ENCODE measurements around the gene KIAA1549. TPM values are rescaled to one million over a fixed set of nuclear protein-coding genes. Genes with fewer than 3 reads are reported as not detected.

KIAA1549 gene
- total and polyA plus RNA-seq, 7 experiments from 2014 or later, result 0.16 to 0.56 (median 0.25) TPM; not detected in 3

GRCh38 chr7:138833596-138833995 is 147.6 kb downstream of the KIAA1549 start:
- Histone ChIP-seq H3K9me3 (ENCODE audit: control insufficient read depth in 2 of 3, low read length in 3 of 3) (no peaks in the 10 kb centered on the region), H3K4me3 (ENCODE audit: low read length) (no peak overlapping the region), H3K36me3 (ENCODE audit: control insufficient read depth in 2 of 3, insufficient read depth in 3 of 3, low read length in 3 of 3) (no peaks in the 10 kb centered on the region), H3K27me3 (ENCODE audit: control insufficient read depth in 2 of 2, insufficient read depth in 2 of 2, low read length in 2 of 2) (no peaks in the 10 kb centered on the region), H3K27ac (ENCODE audit: low read depth, low read length) (no peak overlapping the region), H3K4me1 (ENCODE audit: control insufficient read depth in 2 of 2, insufficient read depth in 2 of 2, low read length in 2 of 2) (no peaks in the 10 kb centered on the region)
- DNase-seq (no peak), ATAC-seq (no peak)
- peaks cover 0 to 7% (median 3%) of the 10 kb centered on the region in 7 donors for H3K4me1 Mint-ChIP-seq
- ChIA-PET POLR2A (no interaction called here), CTCF (interaction anchor here (0.6 kb wide), 1 partner anchor 37 kb away, joined by 3 read pairs; no protein-coding TSS in a partner anchor)
- intact Hi-C loops (cut with micrococcal nuclease), result no loop called here
- H3K27me3 Mint-ChIP-seq, result peaks cover 4 to 30% (median 6%) of the 10 kb centered on the region in 5 donors
- H3K27ac Mint-ChIP-seq, result no peak overlapping the region
- H3K4me3 Mint-ChIP-seq, result no peak overlapping the region
- no peaks in the 10 kb centered on the region for H3K9me3 Mint-ChIP-seq
- no peaks in the 10 kb centered on the region for H3K36me3 Mint-ChIP-seq

GRCh38 chr7:138832966-138833365 is 148.2 kb downstream of the KIAA1549 start:
- ATAC-seq (no peak), DNase-seq (no peak)
- H3K27ac ChIP-seq (ENCODE audit: low read depth, low read length), result no peak overlapping the region
- Mint-ChIP-seq H3K9me3 (no peaks in the 10 kb centered on the region), H3K4me1 (peaks cover 0 to 7% (median 3%) of the 10 kb centered on the region in 7 donors), H3K27me3 (peaks cover 4 to 30% (median 6%) of the 10 kb centered on the region in 5 donors), H3K36me3 (no peaks in the 10 kb centered on the region), H3K4me3 (no peak overlapping the region), H3K27ac (no peak overlapping the region)
- H3K9me3 ChIP-seq (ENCODE audit: control insufficient read depth in 2 of 3, low read length in 3 of 3), result no peaks in the 10 kb centered on the region
- ChIA-PET POLR2A (no interaction called here), CTCF (interaction anchor here (0.6 kb wide), 1 partner anchor 37 kb away, joined by 3 read pairs; no protein-coding TSS in a partner anchor)
- no peaks in the 10 kb centered on the region for H3K27me3 ChIP-seq (ENCODE audit: control insufficient read depth in 2 of 2, insufficient read depth in 2 of 2, low read length in 2 of 2)
- H3K4me3 ChIP-seq (ENCODE audit: low read length), result no peak overlapping the region
- intact Hi-C loops (cut with micrococcal nuclease), result no loop called here
- H3K4me1 ChIP-seq (ENCODE audit: control insufficient read depth in 2 of 2, insufficient read depth in 2 of 2, low read length in 2 of 2), result no peaks in the 10 kb centered on the region
- no peaks in the 10 kb centered on the region for H3K36me3 ChIP-seq (ENCODE audit: control insufficient read depth in 2 of 3, insufficient read depth in 3 of 3, low read length in 3 of 3)

GRCh38 chr7:138829335-138829734 is 151.9 kb downstream of the KIAA1549 start:
- Histone ChIP-seq H3K9me3 (ENCODE audit: control insufficient read depth in 2 of 3, low read length in 3 of 3) (no peaks in the 10 kb centered on the region), H3K4me3 (ENCODE audit: low read length) (no peak overlapping the region), H3K36me3 (ENCODE audit: control insufficient read depth in 2 of 3, insufficient read depth in 3 of 3, low read length in 3 of 3) (no peaks in the 10 kb centered on the region), H3K27me3 (ENCODE audit: control insufficient read depth in 2 of 2, insufficient read depth in 2 of 2, low read length in 2 of 2) (no peaks in the 10 kb centered on the region), H3K4me1 (ENCODE audit: control insufficient read depth in 2 of 2, insufficient read depth in 2 of 2, low read length in 2 of 2) (no peaks in the 10 kb centered on the region), H3K27ac (ENCODE audit: low read depth, low read length) (no peak overlapping the region)
- POLR2A ChIA-PET, result no interaction called here
- no peak for ATAC-seq
- peaks cover 0 to 4% (median 0%) of the 10 kb centered on the region in 11 donors for H3K9me3 Mint-ChIP-seq
- H3K4me3 Mint-ChIP-seq, result no peak overlapping the region
- peaks cover 4 to 32% (median 6%) of the 10 kb centered on the region in 5 donors for H3K27me3 Mint-ChIP-seq
- no peak for DNase-seq
- intact Hi-C loops (cut with micrococcal nuclease), result no loop called here
- H3K27ac Mint-ChIP-seq, result no peak overlapping the region
- CTCF ChIA-PET, result no interaction called here
- H3K4me1 Mint-ChIP-seq, result peaks cover 0 to 17% (median 8%) of the 10 kb centered on the region in 7 donors
- no peaks in the 10 kb centered on the region for H3K36me3 Mint-ChIP-seq

DNA sequence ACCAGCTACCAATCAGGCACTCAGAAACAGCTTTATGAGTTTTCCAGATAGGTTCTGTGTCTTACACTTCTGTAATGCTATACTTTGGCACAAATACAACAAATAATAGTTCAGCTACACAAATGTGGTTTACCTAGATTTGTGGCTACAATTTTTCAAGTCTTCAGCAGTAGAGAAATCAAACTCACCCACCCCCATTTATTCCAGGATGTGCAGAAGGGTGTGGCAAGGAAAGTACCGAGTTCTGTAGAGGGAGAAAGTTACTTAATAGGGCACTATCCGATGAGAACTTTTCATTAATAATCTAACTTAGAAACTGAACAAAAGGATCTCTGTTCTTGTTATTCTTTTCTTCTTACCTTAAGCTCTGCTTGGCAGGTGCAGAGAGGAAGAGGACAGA is 152.9 kb downstream of the KIAA1549 start:
- H3K27ac ChIP-seq (ENCODE audit: low read depth, low read length), result no peak overlapping the region
- H3K36me3 ChIP-seq (ENCODE audit: control insufficient read depth in 2 of 3, insufficient read depth in 3 of 3, low read length in 3 of 3), result no peaks in the 10 kb centered on the region
- ATAC-seq (no peak), DNase-seq (no peak)
- ChIA-PET POLR2A (no interaction called here), CTCF (no interaction called here)
- intact Hi-C loops (cut with micrococcal nuclease), result no loop called here
- no peaks in the 10 kb centered on the region for H3K36me3 Mint-ChIP-seq
- H3K27me3 ChIP-seq (ENCODE audit: control insufficient read depth in 2 of 2, insufficient read depth in 2 of 2, low read length in 2 of 2), result no peaks in the 10 kb centered on the region
- peaks cover 0 to 11% (median 6%) of the 10 kb centered on the region in 7 donors for H3K4me1 Mint-ChIP-seq
- no peaks in the 10 kb centered on the region for H3K9me3 ChIP-seq (ENCODE audit: control insufficient read depth in 2 of 3, low read length in 3 of 3)
- H3K27me3 Mint-ChIP-seq, result peaks cover 0 to 26% (median 0%) of the 10 kb centered on the region in 5 donors
- H3K27ac Mint-ChIP-seq, result no peak overlapping the region
- H3K4me3 Mint-ChIP-seq, result no peak overlapping the region
- H3K9me3 Mint-ChIP-seq, result peaks cover 0 to 4% (median 0%) of the 10 kb centered on the region in 11 donors
- no peaks in the 10 kb centered on the region for H3K4me1 ChIP-seq (ENCODE audit: control insufficient read depth in 2 of 2, insufficient read depth in 2 of 2, low read length in 2 of 2)
- no peak overlapping the region for H3K4me3 ChIP-seq (ENCODE audit: low read length)

DNA sequence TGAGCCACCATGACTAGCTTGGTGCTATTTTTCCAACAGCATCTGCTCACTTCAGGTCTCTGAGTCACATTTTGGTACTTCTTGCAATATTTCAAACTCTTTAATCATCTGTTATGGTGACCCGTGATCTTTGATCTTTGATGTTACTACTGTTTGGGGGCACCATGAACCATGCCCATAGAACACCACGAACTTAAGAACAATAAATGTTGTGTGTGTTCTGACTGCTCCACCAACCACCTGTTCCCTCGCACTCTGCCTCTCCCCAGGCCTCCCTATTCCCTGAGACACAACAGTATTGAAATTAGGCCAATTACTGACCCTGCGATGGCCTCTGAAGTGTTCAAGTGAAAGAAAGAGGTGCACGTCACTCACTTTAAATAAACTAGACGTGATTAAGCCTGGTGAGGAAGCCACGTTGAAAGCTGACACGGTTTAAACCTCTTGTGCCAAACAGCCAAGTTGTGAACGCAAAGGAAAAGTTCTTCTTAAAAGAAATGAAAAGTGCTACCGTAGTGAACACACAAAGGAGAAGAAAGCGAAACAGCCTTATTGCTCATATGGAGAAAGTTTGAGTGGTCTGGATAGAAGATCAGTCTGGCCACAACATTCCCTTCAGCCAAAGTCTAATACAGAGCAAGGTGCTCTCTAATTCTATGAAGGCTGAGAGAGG is 156.0 kb downstream of the KIAA1549 start:
- intact Hi-C loops (cut with micrococcal nuclease), result no loop called here
- peaks cover 0 to 4% (median 0%) of the 10 kb centered on the region in 11 donors for H3K9me3 Mint-ChIP-seq
- no peaks in the 10 kb centered on the region for H3K27me3 ChIP-seq (ENCODE audit: control insufficient read depth in 2 of 2, insufficient read depth in 2 of 2, low read length in 2 of 2)
- peak overlapping the region in 3 of 10 donors; percentile 6 to 53 (median 42) for H3K4me3 Mint-ChIP-seq
- H3K36me3 ChIP-seq (ENCODE audit: control insufficient read depth in 2 of 3, insufficient read depth in 3 of 3, low read length in 3 of 3), result no peaks in the 10 kb centered on the region
- no peaks in the 10 kb centered on the region for H3K4me1 ChIP-seq (ENCODE audit: control insufficient read depth in 2 of 2, insufficient read depth in 2 of 2, low read length in 2 of 2)
- H3K27me3 Mint-ChIP-seq, result peaks cover 0 to 8% (median 0%) of the 10 kb centered on the region in 5 donors
- ATAC-seq (no peak), DNase-seq (no peak)
- H3K36me3 Mint-ChIP-seq, result no peaks in the 10 kb centered on the region
- H3K27ac Mint-ChIP-seq, result peak overlapping the region in 3 of 9 donors; percentile 23 to 51 (median 35)
- no peaks in the 10 kb centered on the region for H3K9me3 ChIP-seq (ENCODE audit: control insufficient read depth in 2 of 3, low read length in 3 of 3)
- no peak overlapping the region for H3K27ac ChIP-seq (ENCODE audit: low read depth, low read length)
- H3K4me3 ChIP-seq (ENCODE audit: low read length), result no peak overlapping the region
- POLR2A ChIA-PET, result no interaction called here
- CTCF ChIA-PET, result interaction anchor here (0.6 kb wide), 1 partner anchor 1062 kb away, joined by 3 read pairs; no protein-coding TSS in a partner anchor
- H3K4me1 Mint-ChIP-seq, result peaks cover 0 to 11% (median 6%) of the 10 kb centered on the region in 7 donors

DNA sequence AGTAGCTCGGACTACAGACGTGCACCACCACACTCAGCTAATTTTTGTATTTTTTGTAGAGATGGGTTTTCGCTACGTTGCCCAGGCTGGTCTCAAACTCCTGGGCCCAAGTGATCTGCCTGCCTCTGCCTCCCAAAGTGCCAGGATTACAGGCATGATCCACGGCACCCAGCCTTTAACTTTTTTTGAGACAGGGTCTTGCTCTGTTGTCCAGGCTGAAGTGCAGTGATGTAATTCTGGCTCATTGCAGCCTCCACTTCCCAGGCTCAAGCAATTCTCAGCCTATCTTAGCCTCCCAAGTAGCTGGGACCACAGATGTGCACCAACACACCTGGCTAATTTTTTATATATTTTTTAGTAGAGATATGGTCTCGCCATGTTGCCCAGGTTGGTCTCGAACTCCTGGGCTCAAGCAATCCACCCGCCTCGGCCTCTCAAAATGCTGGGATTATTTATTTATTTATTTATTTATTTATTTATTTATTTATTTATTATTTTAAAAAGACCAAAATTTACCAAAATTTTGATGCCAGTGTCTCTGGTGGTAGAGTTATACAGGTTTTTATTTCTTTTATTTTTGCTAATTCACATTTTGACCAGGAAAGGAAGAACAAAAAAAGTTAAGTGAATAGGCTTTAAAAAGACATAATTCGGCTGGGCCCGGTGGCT is 158.2 kb downstream of the KIAA1549 start:
- H3K4me1 Mint-ChIP-seq, result peaks cover 0 to 11% (median 6%) of the 10 kb centered on the region in 7 donors
- no peaks in the 10 kb centered on the region for H3K36me3 ChIP-seq (ENCODE audit: control insufficient read depth in 2 of 3, insufficient read depth in 3 of 3, low read length in 3 of 3)
- H3K27me3 Mint-ChIP-seq, result peaks cover 0 to 9% (median 0%) of the 10 kb centered on the region in 5 donors
- POLR2A ChIA-PET, result no interaction called here
- no peak overlapping the region for H3K27ac Mint-ChIP-seq
- H3K9me3 Mint-ChIP-seq, result peaks cover 0 to 7% (median 0%) of the 10 kb centered on the region in 11 donors
- no peaks in the 10 kb centered on the region for H3K9me3 ChIP-seq (ENCODE audit: control insufficient read depth in 2 of 3, low read length in 3 of 3)
- H3K27ac ChIP-seq (ENCODE audit: low read depth, low read length), result no peak overlapping the region
- no peak for DNase-seq
- H3K27me3 ChIP-seq (ENCODE audit: control insufficient read depth in 2 of 2, insufficient read depth in 2 of 2, low read length in 2 of 2), result no peaks in the 10 kb centered on the region
- ATAC-seq, result no peak
- no peak overlapping the region for H3K4me3 ChIP-seq (ENCODE audit: low read length)
- intact Hi-C loops (cut with micrococcal nuclease), result no loop called here
- H3K4me3 Mint-ChIP-seq, result no peak overlapping the region
- H3K36me3 Mint-ChIP-seq, result no peaks in the 10 kb centered on the region
- no peaks in the 10 kb centered on the region for H3K4me1 ChIP-seq (ENCODE audit: control insufficient read depth in 2 of 2, insufficient read depth in 2 of 2, low read length in 2 of 2)
- CTCF ChIA-PET, result no interaction called here

Measured in naive thymus-derived CD4-positive, alpha-beta T cell (primary cell).